Measurements from ENCODE around the gene RAD51B.

GRCh38 chr14:68654471-68654941 is 834.9 kb downstream of the RAD51B start:
- TF ChIP-seq, protein P1, sequence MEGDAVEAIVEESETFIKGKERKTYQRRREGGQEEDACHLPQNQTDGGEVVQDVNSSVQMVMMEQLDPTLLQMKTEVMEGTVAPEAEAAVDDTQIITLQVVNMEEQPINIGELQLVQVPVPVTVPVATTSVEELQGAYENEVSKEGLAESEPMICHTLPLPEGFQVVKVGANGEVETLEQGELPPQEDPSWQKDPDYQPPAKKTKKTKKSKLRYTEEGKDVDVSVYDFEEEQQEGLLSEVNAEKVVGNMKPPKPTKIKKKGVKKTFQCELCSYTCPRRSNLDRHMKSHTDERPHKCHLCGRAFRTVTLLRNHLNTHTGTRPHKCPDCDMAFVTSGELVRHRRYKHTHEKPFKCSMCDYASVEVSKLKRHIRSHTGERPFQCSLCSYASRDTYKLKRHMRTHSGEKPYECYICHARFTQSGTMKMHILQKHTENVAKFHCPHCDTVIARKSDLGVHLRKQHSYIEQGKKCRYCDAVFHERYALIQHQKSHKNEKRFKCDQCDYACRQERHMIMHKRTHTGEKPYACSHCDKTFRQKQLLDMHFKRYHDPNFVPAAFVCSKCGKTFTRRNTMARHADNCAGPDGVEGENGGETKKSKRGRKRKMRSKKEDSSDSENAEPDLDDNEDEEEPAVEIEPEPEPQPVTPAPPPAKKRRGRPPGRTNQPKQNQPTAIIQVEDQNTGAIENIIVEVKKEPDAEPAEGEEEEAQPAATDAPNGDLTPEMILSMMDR (conservative IDR thresholded peaks at IDR 0.05): no peak
- no peak for TF ChIP-seq ZFX (IDR thresholded peaks at IDR 0.05)

All from C4-2B (cell line).